Islet of Langerhans (tissue), 1 donor: ENCODE measurements around the gene KDM4C.
"Not testable (repeated sequence)": the region's sequence is repeated elsewhere in the genome, so short reads cannot be mapped to it uniquely, and the experiment has no call there.

ENCODE experiments used
- FAIRE-seq: peaks from one replicate; lab custom pipeline; 2011; peaks lifted over from hg19 to GRCh38; lab: Jason Lieb, UNC

Gene KDM4C

DNA sequence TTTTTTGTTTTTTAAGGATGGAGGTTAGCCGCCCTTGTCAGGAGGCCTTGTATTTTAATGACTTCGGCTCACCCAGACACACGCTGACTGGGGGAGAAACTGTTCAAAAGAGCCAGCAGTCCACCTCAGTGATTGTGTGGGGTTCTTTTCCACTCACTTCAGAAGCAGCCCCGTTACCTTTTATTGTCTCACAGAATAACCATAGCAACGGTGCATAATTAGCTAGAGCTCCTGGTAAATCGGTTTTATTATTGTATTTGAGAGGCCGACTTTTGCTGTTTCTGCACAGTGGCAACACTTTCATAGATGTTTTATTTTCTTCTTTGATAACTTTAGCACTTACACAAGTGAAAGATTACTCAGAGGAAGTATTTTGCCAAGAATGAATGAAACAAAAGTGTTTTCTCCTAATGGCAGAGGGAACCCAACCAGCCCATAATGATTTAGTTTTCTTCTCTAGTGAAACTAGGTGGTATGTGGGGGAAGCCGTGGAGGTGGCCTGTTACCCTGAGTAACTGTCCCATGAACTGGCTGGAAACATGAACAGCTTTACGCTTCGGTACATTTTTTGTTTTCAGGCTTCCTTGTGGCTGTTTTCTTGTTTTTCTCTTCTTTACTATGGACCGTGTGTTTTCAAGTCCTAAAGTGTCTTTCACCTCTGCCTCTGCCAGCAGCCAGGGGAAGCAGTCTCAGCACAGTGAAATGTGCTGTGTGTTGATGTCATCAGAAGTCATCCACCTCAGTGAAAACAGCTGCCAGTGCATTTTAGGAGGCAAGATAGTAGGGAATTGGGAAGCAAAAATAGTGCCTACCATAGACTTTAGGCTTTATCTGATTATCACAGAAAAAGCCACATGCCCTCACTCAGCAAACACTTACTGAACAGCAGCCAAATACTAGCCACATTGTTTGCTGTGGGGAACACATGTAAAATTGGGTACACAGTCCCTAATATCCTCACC, 414.7 kb downstream of the KDM4C start:
- FAIRE-seq = no peak

DNA sequence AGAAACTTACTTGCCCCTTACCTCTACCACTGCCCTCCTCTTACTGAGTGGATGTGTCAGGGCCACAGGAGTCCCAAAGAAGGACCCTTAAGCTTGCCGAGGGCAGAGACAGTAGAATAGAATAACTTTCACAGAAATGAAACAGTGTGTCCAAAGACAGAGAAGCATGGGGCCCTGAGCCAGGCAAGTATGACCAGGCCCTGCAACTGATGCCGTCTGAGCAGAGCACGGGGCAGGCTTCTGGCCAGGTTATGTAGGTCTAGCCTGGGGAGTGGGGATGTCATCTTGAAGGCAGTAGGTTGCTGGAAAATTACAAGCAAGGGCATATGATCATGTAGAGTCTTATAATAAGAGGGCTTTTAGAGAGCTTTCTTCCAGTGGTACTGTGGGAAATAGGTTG, 415.4 kb downstream of the KDM4C start:
- no peak for FAIRE-seq

DNA sequence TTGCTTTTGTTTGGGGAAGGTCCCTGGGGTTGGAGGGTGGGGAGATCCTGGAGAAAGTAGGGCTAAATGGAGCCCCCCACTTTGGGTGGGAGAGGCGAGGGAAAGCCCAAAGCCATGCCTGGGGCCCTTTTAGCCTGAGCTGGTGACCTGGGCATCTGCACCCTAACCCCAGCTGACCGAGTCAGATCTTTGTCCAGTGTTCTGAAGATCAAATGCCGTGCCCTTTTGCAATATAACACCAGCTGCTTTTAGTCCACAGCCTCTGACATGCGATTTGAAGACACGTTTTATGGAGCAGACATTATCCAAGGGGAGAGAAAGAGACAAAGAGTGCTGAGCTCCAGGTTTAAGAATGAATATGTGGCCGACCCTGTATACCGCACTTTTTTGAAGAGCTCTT, 416.5 kb downstream of the KDM4C start:
- FAIRE-seq = no peak

DNA sequence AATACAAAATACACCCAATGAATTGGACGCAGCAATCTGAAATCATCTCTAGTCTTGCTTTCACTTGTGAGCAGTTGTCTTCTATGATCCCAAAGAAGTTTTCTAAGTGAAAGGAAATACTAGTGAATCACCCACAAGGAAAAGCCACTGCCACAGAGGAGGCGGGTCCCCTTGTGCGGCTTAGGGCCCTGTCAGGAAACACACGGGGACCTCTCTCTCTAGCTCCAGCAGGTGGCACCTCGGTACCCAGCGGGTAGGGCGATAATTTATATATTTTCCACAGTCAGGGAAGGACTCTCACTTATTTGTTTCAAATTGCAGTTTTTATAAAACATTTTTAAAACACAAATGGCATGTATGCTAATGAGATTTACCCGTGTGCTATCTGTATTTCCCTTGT, 417.1 kb downstream of the KDM4C start:
- no peak for FAIRE-seq

DNA sequence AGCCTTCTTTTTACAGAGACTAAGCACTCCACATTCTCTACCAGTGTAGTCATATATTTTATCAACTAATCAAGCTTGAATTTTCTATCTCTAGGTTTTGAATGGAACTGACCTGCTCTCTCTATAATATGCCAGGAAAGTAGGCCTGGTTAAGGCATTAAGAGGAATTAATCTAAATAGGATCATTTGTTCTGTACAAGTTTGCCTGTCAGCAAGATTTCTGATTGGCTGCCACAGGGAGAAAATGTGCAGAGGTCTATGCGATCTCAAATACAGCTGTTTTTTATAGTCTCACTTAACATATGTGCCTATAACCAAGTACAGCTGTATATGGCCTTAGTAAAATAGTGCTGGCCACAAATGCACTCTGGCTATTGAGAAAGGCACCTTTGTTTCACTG, 418.8 kb downstream of the KDM4C start:
- FAIRE-seq = no peak

DNA sequence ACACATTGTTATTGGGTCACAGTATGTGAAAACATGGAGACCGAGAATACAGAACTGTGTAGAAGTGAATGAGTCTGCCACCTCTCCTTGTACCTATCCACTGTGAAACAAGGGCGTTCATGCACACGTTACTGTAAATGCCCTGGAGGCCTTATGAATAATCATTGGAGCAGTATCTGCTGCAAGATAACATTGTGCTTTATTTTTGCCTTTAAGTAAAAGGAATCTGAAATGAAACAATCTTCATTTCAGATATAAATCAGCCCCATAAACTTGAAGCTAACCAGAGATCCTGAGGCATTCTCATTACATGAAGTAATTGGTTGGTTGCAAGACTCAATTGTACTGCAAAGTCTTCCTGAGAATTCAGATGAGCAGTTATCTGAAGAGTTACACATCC, 419.6 kb downstream of the KDM4C start:
- no peak for FAIRE-seq

DNA sequence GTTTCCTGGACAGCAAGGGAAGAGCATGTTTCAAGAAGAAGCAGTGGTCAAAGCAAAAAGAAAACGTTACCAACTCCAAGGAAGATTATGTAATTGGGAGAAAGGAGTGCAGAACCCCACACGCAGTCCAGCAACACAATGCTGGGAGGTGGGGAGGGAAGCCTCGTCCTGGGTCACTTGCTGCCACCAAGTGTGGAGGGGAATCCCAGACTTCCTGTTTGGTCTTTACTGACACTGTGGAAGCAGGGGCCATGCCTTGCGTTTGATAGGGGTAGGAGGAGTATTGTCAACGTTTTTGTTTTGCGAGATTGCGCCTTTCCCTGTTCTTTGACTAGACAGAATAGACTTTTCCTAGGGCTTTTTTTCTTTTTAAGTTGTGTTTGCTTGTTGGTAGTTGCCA, 421.0 kb downstream of the KDM4C start:
- FAIRE-seq = no peak

DNA sequence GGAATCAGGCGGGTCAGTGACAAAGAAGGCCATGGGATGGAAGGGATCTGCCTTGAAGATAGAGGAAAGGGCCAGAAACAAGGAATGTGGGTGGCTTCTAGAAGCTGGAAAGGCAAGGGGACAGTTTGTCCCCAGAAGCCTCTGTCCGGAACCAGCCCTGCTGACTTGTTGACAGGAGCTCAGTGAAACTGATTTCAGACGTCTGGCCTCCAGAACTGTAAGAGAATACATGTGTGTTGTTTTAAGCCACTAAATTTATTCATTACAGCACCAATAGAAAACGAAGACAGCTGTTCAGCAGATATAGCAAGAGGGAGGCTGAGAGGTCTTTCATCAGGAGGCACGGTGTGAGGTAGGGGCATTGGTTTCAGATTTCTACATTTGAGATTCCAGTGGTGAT, 422.5 kb downstream of the KDM4C start:
- no peak for FAIRE-seq

DNA sequence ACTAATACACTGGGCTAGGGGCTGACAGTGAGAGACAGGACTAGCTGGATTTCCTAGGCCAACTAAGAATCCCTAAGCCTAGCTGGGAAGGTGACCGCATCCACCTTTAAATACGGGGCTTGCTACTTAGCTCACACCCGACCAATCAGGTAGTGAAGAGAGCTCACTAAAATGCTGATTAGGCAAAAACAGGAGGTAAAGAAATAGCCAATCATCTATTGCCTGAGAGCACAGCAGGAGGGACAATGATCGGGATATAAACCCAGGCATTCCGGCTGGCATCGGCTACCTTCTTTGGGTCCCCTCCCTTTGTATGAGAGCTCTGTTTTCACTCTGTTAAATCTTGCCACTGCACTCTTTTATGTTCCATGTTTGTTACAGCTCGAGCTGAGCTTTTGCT, 425.4 kb downstream of the KDM4C start:
- not testable (repeated sequence) for FAIRE-seq

DNA sequence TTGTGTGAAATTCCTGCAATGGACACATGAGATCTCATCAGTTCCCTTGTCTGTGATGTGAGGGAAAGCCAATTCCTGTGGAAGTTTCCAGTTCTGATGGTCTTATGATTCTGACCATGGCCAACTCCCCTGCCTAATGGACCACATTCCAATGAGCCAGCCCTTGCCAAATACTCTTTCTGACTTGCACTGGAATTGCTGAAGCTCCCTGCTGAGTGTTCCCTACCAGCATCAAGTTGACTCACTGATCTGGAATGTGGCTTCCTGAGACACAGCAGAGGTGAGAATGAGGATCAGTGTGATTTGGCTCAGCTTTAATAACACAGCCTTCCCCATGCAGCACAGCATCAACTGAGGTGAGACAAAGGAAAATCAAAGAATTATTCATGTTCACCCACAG, 427.8 kb downstream of the KDM4C start:
- no peak for FAIRE-seq

DNA sequence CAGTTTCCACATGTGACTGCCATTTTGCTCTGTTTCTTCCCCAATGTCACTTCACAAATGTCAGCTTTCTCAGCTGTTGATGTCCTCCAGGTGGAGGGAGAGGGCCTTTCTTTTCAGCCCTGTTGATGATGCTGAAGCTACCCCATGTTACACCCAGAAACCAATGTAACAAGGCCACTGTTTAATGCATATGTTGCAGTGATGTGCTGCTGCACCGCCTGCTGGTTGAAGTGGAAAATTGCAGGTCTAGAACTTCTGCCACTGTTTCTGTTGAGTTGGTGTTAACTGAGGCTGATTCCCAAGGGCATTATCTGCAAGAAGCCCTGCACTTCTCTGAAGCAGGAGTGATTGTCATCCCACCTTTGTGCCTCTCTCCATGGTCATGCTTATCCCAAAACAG, 428.4 kb downstream of the KDM4C start:
- no peak for FAIRE-seq

DNA sequence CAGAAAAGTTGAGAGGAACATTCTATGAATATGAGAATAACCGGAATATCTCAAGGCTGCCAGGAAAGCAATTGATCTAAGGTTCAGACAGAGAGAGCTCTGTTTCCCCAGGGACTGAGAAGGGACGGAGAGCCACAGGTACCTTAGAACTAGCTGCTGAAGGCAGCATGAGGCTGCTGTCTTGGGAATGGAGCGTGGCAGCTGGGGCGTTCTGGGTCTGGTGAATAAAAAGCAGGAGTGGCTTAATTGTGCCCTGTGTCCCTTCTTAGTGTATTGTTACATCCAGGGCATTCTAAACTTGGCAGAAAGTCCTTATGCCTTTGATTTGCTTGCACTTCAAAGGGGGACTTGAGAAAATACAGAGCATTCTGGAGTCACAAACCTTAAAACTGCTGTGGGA, 434.5 kb downstream of the KDM4C start:
- no peak for FAIRE-seq

DNA sequence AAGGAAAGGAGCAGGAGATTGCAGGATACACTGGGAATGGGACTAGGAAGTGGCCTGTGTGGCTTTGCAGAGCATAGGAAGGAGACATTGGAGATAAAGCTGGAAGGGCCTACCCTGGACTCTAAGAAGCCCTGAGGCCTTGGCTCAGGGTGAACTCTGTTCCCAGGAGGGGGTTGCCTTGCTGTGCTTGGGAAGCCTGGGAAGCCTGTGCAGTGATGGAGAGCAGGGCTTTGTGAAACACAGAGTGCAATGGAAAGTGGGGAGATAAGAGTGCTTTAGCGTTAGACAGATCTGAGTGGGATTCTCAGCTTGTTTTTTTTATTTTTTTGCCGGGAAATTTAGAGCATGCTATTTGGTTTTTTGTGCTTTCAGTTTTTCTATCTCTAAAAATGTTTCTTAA, 437.8 kb downstream of the KDM4C start:
- no peak for FAIRE-seq

DNA sequence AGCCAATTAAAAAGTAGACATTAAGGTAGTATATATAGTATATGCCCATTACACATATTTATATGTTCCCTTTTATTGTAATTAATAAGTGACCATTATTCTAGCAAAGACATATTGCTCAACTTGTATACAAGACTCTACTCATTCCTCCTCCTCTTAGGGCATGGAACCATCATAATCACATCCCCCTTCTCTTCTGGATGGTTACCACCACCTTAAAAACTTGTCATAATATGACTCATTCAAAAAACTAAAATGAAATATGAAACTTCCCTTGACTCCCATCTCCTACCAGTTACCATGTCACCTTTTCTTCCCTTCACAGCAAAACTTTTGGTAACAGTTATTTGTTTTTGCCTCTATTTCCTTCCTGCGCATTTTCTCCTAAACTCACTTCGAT, 438.7 kb downstream of the KDM4C start:
- no peak for FAIRE-seq

DNA sequence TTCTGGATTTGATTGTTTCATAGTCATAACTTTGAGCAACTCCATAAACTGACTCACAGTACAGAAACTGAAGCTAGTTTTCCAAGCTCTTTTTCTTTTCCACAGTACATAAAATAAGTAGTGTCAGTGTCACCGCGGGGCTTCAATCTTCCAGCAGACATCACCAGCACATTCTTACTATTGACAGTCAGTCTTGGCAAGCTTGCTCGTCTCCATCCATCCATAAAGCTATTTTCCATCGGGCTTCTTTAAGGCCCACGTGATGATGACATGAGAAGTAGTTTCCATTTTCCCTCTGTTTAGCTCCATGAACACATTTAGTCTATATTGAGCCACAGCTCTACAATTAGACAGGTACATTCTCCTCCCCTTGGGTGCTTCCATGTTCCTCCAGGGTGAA, 443.4 kb downstream of the KDM4C start:
- no peak for FAIRE-seq

DNA sequence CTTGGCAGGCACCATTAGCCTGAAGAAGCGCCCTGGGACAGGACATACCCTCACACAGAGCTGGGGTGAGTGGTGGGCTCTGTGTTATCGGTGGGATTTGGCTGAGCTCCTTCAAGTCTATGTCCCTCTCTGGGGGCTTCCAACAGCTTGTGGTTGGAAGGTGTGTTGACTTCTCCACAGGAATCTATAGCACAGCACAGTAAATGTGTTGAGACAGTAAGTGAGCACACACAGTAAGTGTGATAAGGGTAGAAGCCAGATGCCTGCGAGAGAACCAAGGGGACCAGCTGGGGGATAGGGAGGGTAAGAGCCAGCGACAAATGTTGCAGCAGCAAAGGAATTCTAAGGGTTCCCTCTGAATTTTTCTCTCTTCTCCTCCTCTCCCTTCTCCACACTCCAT, 448.0 kb downstream of the KDM4C start:
- FAIRE-seq = no peak

DNA sequence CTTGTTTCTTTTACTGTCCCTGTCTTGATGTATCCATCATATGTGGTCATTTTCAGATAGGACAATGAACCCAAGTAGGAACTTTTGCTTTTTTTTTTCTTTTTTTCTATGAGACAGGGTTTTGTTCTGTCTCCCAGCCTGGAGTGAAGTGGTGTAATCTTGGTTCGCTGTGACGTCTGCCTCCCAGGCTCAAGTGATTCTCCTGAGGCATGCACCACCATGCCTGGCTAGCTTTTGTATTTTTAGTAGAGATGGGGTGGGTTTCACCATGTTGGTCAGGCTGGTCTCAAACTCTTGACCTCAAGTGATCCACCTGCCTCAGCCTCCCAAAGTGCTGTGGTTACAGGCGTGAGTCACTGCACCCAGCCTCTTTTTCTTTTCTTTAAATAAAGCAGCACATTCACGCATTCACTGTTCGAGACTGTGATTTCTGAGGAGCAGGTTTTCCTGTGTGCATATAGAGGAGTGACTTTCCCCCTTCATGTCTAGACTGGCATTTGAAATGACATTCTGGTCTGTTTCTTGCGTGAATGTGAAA, 448.5 kb downstream of the KDM4C start:
- FAIRE-seq = no peak

DNA sequence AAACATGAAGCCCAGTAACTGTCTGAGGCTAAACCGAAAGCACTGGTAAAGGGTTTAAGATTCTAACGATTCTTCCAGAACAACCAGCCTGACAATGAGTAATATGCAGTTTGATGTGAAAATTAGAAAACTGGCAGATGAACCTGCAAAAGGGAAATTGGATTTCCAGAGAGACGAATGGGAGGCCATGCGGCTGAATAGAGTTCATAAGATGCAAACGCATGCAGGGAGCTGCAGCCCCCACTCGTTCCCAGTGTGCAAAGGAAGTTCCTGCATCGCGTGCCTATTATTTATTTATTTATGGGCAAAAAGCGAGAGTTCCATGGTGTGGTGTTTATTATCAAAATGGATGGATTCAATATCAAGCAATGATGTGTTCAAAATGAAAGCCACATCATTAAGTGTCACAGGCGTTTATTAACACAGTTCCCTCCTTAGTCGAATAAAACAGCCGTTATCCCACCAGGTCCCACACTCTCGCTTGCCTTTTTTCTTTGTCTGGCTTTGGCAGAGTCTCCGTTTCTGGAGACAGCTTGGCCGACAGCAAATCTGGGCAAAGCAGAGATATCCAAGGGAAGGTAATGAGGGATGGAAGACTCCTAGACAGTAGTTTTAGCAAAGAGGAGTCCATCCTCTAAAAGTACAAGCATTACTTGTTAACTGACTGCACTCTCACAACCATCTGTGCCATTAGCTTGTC, 451.4 kb downstream of the KDM4C start:
- FAIRE-seq = no peak

DNA sequence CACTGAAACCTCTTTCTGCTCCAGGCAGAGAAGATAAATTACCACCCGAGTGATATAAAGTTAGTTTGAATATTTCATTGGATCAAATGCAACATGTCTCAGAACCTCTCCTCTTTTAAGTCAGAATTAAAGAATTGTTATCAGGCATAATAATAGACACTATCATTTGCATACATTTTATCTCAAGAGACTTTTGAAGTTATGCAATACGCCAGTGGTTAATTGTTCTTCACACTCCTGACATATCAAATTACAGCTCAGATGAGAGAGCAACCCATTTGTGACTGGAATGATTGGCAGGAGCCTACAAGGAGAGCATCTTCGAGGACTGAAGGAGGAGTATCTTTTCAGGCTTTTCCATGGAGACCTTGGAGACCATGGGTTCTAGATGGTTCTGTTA, 452.2 kb downstream of the KDM4C start:
- FAIRE-seq = no peak

DNA sequence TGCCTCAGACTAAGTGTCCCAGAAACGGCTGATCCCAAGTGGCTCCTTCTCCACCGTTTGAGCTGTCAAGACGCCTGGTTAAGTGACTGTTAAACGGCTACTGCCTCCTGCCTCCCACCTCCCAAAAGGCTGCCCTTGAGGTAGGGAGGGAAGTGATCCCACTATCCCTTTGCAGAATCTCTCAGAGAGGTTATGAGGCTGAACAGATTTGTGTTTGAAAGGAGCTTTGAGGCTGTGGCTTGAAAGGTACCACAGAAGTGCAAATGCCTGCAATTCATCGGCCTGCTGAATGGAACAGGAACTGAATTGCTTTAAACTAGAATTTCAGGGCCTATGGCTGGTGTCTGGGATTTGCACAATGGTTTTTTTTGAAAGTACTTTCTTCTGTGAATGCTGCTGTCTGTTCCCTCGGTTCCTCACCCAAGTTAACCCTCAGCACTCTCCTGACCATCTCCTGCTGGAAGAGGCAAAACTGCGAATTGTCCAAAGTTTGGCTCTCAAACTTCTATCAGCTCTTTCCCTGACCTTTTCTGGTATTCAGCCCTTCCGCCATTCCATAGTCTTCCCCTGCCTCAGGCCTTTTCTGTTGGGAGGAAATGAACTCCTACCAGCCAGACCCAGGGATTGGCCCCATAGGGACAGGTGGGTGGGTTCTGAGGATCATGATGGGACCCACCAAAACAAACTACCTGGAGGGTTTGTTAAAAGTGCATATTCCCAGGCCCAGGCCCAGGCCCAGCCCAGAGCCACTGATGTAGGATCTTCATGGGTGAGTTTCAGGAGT, 453.3 kb downstream of the KDM4C start:
- no peak for FAIRE-seq

DNA sequence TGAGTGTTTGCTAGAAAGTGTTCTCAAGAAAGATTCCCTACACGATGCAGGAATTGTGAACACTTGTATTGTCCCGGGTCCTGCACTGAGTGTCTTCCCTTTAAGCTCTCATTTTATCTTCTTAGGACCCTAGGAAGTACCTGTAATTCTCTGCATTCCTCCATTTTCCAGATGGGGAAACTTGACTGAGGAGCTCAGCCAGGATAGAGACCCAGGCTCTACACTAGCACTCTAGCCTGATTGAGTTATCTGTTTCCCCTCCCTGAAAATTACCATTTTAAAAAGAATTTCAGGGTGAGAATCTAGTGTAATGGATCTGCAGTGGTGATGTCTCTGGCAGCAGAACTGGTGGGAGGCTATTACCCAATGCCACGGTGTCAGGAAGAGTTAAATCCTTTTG, 453.9 kb downstream of the KDM4C start:
- FAIRE-seq = no peak

DNA sequence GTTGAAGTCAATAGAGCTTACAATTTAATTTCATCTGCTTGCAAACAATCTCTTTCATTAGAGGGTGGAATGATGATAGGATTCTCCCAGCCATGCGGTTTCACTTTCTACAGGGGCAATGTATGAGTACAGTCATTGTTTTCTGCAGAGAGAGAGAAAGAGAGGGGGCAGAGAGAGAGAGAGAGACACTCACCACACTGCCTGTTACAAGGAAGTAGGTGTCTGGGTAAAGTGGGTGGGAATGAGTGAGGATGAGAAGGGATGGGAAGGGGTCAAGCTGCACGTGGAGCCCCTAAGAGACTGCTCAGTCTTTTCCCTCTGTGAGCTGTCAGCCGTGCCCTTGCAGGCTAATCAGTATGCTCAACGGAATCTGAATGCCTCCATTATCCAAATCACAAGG, 454.3 kb downstream of the KDM4C start:
- no peak for FAIRE-seq
